Chondrocyte (in vitro differentiated cells): ENCODE results near the gene FBXL16. TPM values are rescaled to one million over a fixed set of nuclear protein-coding genes. Genes with fewer than 3 reads are reported as not detected.

Experiments
- DNase-seq: peaks from one replicate; pipeline ENCODE4 v3.0.0; 2021; ENCODE audit warnings: mixed read lengths, low spot score
- H3K27ac Mint-ChIP-seq: one replicate; pipeline ENCODE4 v1.8.0; 2021; ENCODE audit warnings: mild to moderate bottlenecking, moderate library complexity, mixed read lengths; ENCODE audit not compliant: unreplicated experiment
- H3K27me3 Mint-ChIP-seq: 2 replicates; pipeline ENCODE4 v1.8.0; 2021; ENCODE audit warnings: low read depth, mixed read lengths
- H3K36me3 Mint-ChIP-seq: 2 replicates; pipeline ENCODE4 v1.8.0; 2021; ENCODE audit warnings: low read depth, mixed read lengths
- H3K4me1 Mint-ChIP-seq: 2 replicates; pipeline ENCODE4 v1.8.0; 2021; ENCODE audit warnings: low read depth, mild to moderate bottlenecking, mixed read lengths
- H3K4me3 Mint-ChIP-seq: one replicate; pipeline ENCODE4 v1.8.0; 2021; ENCODE audit warnings: mild to moderate bottlenecking, moderate library complexity, mixed read lengths; ENCODE audit not compliant: unreplicated experiment
- H3K9me3 Mint-ChIP-seq: 2 replicates; pipeline ENCODE4 v1.8.0; 2021; ENCODE audit warnings: low read depth, mixed read lengths
- CTCF ChIP-seq: fragments of 200-600 bp; sonication (generic); IDR thresholded peaks from 2 replicates; pipeline ENCODE4 v1.5.0; 2021; ENCODE audit warnings: antibody characterized with exemption, mild to moderate bottlenecking, moderate library complexity
- total RNA-seq: library from RNA; stranded (reverse); gene quantifications from 3 replicates; pipeline ENCODE4 v1.2.1, GENCODE V29; 2021

The FBXL16 gene
- total RNA-seq, 1 donor from 2014 or later: 0.87 TPM

DNA sequence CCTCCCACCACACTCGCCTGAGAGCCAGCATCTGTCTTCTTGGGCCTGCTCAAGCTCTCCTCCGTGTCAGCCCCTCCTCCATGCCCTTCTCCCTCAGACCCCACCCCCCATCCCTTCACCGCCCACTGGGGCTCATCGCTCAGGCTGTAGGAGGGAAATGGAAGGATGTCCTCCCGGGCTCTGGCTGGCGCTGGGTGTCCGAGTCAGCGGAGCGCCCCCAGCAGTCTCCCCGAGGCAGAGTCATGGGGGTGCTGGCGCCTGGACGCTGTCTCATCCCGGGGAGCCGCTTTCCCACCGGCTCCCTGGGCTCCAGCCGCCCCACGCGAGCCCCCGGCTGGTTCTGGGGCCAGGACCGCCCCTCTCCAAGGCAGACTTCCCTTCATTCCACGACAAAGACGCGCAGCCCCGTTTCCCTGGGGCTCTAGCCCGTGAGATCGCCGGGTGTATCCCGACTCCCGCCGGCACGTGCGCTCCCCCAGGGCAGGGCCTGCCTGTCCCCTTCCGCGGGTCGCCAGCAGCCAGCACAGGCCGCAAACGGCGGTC is 14.9 kb upstream of the FBXL16 start:
- peak overlapping the region; percentile 80 for H3K27ac Mint-ChIP-seq
- peak overlapping the region; percentile 77 for H3K4me3 Mint-ChIP-seq
- H3K4me1 Mint-ChIP-seq: peaks cover 22% of the 10 kb centered on the region
- H3K27me3 Mint-ChIP-seq: no peaks in the 10 kb centered on the region
- no peaks in the 10 kb centered on the region for H3K9me3 Mint-ChIP-seq
- H3K36me3 Mint-ChIP-seq: no peaks in the 10 kb centered on the region
- peak; percentile 46 for TF ChIP-seq CTCF
- DNase-seq: no peak

DNA sequence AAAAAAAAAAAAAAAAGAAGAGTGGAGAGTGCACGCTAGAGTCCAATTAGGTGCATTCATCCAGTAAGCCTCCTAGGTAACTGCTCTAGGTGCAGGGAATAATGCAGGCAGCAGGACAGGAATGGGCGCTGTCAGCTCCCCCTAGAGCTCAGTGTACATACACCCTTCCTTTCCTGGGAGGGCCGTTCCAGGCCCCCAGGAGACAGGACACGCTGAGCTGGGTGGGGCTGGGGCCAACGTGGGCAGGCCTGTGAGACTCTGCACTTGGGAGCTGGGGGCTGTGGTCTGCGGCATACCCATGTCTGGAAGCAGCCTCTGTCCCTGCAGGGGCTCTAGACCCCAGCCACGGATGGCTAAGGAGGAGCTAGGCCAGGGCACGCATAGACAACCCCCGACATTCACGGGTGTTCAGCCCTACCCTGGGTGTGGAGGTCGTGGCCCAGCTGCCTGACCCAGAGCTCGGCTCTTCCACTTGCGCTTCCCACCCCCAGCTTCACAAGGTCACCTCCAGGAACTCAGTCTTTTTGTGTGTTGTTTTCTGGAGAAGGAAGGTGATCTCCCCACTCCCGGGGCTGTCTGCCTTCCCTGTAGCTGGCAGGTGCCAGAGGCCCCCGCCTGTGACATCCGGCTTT is 14.3 kb upstream of the FBXL16 start:
- H3K36me3 Mint-ChIP-seq: no peaks in the 10 kb centered on the region
- H3K4me3 Mint-ChIP-seq: peak overlapping the region; percentile 77
- peak; percentile 45 for TF ChIP-seq CTCF
- peak overlapping the region; percentile 80 for H3K27ac Mint-ChIP-seq
- H3K9me3 Mint-ChIP-seq: no peaks in the 10 kb centered on the region
- no peak for DNase-seq
- no peaks in the 10 kb centered on the region for H3K27me3 Mint-ChIP-seq
- peaks cover 22% of the 10 kb centered on the region for H3K4me1 Mint-ChIP-seq

GRCh38 chr16:718922-719321 is 13.3 kb upstream of the FBXL16 start:
- Mint-ChIP-seq H3K27ac (no peak overlapping the region), H3K4me1 (peaks cover 22% of the 10 kb centered on the region), H3K27me3 (no peaks in the 10 kb centered on the region), H3K9me3 (no peaks in the 10 kb centered on the region), H3K4me3 (peak overlapping the region; percentile 35), H3K36me3 (no peaks in the 10 kb centered on the region)
- DNase-seq: no peak
- TF ChIP-seq CTCF: no peak

DNA sequence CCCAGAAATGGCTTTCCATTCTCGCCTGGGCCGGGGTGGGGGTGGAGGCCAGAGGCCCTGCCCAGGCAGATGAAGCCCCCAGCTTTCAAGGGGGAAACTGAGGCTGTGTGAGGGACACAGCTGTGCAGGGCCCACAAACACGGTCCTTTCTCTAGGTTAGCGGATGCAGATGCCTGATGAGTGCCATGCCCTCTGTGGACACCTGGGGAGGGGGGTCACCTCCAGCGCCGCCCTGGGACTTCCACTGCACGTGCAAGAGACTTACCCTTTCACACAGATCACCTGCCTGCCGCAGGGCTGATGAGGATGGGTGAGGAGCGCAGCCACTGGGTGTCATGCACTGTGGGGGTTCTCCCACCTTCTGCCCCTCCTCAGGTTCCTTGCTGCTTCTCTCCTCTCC is 12.8 kb upstream of the FBXL16 start:
- no peaks in the 10 kb centered on the region for H3K36me3 Mint-ChIP-seq
- no peaks in the 10 kb centered on the region for H3K27me3 Mint-ChIP-seq
- no peaks in the 10 kb centered on the region for H3K9me3 Mint-ChIP-seq
- no peak for TF ChIP-seq CTCF
- H3K27ac Mint-ChIP-seq: no peak overlapping the region
- H3K4me3 Mint-ChIP-seq: no peak overlapping the region
- peaks cover 22% of the 10 kb centered on the region for H3K4me1 Mint-ChIP-seq
- no peak for DNase-seq

DNA sequence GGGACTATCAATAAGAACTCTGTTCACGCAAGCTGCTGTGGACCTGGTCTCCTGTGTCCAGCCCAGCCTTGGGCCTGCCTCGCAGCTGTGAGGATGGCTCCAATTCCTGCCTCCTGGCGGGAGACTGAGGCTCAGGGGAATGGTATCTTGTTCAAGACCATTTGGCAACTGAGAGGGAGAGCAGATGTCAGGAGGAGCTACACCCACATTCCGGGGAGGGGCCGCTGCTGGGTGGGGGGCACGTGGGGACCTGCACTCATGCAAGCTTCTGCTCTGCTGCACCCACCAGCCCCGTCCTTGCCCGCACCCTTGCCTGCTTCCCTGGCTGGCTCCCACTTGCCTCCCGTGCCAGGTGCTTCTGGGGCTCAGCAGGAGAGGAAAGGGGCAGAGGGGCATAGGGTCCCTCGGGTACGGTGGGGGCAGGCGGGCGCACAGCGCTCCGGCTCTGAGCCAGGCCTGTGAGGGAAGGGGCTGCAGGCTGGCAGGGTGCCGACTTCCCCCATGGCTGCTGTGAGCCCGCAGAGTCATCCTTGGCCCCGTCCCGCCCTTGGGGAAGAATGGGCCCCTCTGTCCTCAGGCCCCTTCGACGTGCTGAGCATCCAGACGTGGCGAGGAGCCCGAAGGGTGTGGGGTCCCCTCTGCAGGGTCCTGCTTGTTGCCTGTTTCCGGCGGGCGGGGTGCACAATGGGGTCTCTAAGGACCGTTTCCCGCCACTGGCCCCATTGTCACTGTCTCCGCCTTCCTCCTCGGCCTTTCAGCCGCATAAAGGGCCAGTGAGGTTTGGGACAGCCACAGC is 12.0 kb upstream of the FBXL16 start:
- Mint-ChIP-seq H3K27ac (no peak overlapping the region), H3K27me3 (no peaks in the 10 kb centered on the region), H3K4me3 (no peak overlapping the region), H3K36me3 (no peaks in the 10 kb centered on the region), H3K4me1 (peaks cover 26% of the 10 kb centered on the region), H3K9me3 (no peaks in the 10 kb centered on the region)
- TF ChIP-seq CTCF: no peak
- DNase-seq: no peak
